Measurements from ENCODE around the gene RPRD1B.

DNA sequence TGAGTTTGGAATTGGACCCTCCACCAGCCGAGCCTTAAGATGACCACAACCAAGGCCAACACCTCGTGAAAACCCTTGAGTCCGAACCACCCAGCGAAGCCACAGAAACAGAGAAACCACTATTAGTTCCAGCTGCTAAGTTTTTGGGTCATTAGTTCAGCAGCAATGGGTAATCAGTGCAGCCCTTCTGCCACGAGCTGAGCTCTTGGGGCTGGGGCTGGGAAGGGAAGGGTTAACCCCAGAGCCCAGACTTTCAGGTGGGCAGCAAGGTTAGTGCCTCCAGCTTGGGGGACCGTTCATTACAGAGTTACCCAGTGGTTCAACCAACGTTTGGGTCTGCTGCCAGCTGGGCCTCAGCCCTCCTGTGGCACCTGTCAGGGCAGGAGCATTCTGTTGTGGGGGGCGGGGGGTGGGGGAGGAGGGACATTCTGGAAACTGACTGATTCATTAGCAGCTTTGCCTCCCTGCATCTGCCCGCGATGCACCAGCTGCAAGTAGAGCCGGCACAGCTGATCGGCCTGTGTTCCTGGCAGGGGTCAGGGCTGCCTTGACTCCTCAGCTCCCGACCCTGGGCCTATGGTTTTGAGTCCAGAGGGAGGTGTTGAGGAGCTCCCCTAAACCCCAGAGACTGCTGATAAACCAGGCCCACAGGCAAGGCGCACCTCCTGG is 78.8 kb downstream of the RPRD1B start:
- TF ChIP-seq POLR2A (IDR thresholded peaks at IDR 0.05) (no peak), POLR2AphosphoS5 (IDR thresholded peaks at IDR 0.05) (no peak)
- TF ChIP-seq, protein P1, sequence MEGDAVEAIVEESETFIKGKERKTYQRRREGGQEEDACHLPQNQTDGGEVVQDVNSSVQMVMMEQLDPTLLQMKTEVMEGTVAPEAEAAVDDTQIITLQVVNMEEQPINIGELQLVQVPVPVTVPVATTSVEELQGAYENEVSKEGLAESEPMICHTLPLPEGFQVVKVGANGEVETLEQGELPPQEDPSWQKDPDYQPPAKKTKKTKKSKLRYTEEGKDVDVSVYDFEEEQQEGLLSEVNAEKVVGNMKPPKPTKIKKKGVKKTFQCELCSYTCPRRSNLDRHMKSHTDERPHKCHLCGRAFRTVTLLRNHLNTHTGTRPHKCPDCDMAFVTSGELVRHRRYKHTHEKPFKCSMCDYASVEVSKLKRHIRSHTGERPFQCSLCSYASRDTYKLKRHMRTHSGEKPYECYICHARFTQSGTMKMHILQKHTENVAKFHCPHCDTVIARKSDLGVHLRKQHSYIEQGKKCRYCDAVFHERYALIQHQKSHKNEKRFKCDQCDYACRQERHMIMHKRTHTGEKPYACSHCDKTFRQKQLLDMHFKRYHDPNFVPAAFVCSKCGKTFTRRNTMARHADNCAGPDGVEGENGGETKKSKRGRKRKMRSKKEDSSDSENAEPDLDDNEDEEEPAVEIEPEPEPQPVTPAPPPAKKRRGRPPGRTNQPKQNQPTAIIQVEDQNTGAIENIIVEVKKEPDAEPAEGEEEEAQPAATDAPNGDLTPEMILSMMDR (IDR thresholded peaks at IDR 0.05): no peak
